HG03571 (cell line): ENCODE measurements around the gene CHCHD3.

Experiments used
- ATAC-seq: cut with Tn5 transposase; IDR thresholded peaks from one replicate; pipeline ENCODE4 v1.9.1; 2021; ENCODE audit not compliant: unreplicated experiment

CHCHD3 gene

DNA sequence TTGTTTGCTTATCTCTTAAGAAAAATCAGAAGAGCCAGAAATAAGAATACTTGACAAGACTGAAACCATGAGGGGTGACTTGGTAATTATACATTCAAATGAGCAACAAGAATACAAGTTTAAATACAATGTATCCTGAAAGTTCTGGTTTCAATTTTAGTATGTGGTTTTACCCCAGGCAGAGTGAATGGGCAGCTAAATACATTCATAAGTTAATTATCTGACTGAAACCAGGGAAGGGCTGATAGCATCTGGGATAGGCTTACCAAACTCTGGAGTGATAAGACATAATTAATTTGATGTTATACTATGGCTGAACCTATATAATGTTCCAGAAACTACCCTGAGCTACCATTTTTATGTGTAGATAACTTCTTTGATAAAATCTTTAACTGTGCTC is 253.4 kb downstream of the CHCHD3 start:
- no peak for ATAC-seq

DNA sequence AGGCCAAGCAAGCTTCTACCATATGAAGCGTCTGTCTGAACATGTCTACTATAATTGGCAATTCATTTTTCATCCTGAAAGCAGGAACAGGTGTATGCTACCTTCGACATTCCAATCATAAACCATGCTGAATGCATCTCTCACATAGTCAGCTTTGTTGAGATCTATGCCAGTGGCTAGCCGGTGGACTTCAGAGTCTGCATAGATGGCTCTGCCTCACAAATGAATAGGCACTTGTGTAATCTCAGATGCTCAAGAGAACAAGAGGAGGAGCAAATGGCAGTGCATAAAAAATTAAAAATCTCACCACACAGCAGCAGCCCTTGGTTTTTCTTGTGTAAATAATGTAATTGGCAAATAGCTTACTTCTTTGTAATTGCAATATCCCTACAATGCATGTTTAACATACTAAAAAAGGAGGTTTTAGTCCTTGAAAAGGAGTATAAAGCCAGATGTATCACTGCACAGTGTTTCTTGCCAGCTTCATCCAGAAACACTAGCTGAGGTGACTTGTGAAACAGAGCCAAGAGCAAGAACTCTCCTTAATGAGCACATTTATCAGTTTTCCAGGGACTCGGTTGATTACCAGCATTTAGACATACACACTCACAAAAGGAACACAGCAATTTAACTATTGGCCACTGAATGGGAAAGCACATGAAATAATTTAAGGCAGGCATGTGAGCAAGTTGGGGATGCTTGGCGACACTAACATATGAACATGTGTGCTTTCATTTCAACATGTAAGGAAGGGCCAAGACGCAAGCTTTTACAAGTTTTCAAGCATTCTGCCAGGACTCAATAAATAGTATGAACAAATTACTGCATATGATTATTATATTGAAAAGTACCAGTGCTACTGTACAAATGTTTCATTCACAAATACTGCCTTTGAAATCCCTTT is 255.7 kb downstream of the CHCHD3 start:
- no peak for ATAC-seq

DNA sequence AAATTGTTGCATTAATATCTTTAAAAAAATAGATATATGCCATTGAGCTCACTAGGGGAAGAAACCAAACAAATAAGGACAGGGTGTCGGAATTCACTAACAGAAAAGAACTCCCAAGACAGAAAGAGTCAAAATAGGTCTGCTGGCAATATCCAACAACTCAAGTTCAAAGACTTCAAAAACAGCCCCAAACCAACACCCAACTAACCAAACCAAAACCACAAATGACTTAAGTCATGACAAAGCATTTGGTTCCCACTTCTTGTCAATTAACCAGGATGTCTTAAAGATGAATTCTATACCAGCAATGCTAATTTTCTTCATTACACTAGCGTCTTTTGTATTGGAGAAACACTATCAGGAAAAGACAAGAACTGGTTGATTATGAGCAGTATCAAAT is 256.7 kb downstream of the CHCHD3 start:
- ATAC-seq, result no peak

DNA sequence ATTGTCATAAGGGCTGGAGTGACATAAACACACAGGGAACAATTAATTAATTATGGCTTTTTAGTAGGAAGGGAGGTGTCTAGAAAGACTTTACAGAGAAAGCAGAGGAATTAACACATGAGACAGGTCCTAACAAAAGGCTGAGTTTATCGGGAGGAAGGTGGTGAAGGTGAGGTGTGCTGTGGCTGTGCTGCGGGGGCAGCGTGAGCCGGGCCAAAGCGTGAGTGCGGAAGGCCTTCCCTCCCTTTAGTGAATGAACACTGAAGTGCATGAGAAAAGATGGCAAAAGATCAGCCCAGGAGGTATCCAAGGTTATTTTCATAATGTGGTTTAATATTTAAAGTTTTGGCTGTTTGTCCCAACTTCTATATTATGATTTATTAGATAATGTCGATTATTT is 262.2 kb downstream of the CHCHD3 start:
- ATAC-seq, result no peak

DNA sequence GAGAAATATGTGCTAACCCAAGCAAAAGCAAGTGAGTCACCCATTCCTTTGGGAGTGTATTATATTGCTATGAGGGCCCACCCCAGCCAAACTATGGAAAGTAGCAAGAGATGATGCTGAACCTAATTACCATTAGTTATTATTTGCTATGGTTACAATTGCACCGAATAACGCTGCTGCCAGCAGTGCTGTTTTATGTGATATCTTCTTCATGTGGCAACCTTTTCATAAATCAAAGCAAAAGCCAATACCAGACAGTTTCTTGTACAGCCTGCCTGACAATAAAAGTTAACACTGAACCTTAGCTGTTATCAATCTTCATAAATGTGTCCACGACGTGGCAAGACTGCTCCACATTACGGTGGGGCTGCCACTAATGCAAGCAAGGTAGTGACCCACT is 263.9 kb downstream of the CHCHD3 start:
- ATAC-seq, result no peak

DNA sequence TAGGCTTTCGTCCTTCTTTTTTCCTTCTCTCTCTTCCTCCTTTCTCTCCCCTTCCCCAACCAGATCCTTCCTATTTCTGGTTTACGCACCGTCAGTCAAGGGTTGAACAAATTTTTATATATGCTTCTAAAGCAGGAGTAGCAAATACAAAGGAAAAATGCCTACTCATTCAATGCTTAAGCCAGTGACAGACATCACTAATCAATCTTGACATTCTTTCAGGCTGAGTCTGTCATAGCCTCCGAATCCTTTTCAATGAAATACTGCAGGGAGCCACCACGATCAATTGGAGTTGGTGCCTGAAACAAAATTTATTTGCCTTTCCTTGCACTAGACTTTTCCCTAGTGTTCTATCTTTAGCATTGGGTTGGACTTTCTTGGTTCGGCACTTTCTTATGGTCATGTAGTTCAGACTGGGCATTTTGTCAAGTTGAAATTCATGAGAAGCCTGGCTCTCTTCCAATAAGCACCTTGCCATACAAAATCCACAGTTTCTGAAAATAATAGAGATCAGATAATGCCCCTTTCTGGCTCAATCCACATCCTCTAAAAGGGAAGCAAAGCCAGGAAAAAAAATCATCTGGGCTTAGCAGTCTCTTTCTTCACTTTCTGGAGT is 266.1 kb downstream of the CHCHD3 start:
- no peak for ATAC-seq

DNA sequence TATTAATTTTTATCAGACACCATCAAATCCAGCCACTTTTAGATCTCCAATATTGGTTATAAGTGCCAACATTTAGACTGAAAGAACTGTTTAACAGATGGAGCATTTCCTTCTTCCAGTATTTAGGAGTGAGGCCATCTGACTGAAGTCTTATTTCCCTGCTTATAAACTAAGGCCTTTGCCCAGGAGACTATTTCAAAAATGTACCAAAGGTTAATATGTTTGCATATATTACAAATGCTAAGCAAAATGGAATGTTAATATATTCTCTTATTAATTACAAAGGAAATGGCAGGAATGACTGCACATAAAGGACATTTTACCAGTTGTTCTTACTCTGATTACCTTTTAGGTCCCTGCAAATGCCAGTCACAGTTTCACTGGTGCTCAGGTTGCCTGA is 266.8 kb downstream of the CHCHD3 start:
- no peak for ATAC-seq

DNA sequence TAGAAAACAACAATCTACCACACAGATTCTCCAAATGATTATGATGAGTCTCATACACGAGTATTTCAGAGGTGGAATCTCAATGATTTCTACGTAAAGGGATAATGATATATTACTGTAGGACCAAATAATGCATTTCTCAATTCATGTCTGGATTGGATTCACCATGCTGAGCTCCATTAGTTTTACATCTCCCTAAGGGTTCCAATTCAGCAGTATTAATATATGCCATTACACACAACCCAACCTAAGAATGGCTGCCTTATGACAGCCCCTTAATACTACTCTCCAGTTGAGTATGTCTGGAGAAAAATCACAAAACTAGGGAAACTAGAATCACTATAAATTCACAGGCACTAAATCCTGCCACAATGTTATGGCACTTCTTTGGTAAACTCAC is 271.3 kb downstream of the CHCHD3 start:
- ATAC-seq, result no peak

DNA sequence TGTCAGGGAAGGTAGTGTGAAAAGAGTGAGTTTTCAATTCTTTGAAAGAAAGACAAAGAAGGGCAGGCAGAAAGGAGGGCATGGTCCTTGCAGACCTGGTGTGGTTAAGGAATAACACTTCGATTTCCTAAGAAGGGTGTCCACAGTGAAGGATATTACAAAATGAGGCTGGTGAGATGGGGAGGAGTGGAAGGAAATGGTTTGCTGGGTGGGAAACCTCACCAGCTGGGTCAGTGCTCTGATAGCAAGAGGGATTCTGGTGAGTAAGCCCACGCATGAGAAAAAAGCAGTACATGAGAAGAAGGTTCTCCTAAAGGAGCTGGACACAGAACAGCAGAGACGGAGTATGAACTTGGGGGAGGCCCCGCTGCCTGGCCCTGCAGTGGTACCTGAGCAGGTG is 275.1 kb downstream of the CHCHD3 start:
- no peak for ATAC-seq

DNA sequence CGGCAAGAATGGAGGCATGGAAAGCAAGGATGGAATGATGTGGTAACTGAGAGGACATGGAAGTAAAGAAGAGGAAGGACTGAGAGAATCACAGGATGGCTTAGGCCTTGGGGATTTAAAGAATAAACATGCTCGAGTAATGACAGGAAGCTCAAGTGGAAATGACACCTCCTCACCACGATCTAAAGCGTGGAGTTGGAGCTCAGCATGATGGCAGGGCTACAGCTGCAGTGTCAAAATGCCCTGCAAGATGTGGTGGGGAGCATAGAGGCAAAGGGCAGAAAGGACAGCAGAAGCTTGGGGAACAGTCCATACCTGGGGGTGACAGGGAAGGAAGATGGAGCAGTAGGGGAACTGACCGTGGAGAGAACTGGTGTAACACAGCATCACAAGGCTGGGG is 276.1 kb downstream of the CHCHD3 start:
- ATAC-seq, result no peak

DNA sequence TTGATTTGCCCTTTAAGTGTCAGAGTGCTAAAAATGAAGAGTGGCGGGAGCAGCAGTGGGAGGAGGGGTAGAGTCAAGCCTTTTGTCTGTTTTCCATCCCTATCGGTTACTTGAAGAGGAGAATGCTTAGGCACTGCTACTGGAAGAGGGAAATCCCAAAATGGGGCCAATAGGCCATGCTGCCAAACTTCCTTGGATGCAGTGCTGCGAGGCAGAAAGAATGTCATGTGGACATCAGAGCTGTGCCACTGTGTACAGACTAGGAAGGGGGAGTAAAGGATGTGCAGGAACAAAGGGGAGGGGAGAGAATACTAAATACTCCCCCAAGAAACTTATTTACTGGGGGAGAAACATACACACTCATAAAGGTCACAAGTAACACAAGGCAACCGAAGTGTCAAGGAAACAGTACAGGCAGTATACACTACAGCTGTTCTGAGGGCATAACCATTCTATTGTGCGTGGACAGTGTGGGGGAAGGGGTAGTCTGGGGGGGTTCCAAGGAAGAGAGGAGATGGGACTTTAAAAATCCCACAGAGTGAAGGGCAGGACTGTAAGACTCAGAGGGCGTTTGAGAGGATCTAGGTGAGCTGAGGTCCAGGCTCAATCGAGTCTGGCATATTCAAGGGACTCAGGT is 276.9 kb downstream of the CHCHD3 start:
- ATAC-seq, result no peak

DNA sequence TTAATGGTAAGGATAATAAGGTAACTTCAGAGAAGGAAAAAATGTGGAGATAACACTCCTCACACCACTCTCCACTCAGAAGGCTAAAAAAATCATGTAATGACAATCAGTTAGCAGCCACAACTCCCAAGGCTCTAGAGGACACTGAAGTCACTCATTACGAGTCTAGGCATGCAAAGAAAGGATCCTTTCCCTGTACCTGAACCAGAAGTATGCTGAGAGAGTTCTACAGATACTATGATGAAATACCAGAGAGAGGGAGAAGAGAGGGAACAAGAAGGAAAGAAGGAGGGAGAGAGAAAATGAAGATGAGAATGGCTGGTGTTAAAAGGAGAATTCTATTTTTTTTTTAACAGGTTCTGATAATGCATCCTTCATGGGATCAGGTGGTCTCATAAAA is 281.4 kb downstream of the CHCHD3 start:
- ATAC-seq, result no peak

DNA sequence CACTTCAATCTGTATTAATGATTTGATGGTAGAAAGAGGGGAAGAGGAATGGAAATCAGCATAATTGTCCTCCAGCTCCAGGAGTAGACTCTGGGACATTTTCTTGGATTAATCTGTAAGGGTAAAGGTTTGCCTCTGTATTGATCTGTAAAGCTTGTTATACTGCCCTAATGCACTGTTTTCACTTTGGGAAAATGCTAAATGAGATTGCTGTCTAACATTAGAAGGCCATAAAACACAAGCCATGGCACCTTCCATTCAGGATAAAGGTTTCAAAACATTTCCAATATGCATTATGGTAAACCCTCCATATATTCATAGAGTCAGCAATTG is 282.8 kb downstream of the CHCHD3 start:
- no peak for ATAC-seq

DNA sequence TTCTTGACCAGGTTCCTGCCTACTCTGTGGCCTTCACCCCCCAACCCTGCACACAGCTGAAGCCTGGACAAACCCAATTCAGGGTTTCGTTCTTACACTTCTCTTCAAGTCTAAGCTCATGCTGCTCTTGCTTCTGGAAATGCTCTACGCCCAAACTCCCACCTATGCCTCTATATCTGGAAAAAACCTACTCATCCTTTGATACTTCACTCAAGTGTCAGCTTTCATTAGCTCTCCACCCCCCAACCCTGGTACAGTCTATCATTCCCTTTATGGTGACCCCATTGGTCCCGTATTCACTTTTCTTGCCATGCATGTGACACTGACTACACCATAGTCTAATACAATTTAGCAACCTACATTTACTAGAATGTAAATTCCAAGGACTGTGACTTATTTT is 284.7 kb downstream of the CHCHD3 start:
- no peak for ATAC-seq

DNA sequence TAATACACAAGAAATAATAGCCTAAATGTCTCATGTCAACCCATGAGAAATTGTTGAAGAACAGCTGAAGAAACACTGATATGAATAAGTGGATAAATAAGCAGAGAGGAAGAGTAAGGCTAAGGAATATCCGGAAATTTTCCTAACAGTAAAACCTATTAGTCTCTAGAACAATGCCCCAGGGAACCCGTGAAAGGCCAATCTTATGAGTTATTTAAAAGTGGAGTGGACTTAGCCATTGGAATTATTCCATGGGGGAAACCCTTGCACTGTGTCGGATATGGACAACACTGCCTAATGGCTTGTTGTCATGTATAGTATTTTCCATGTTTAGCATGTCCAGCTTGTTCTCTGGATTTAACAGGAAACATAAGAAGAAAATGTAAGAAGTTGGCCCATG is 288.4 kb downstream of the CHCHD3 start:
- no peak for ATAC-seq

DNA sequence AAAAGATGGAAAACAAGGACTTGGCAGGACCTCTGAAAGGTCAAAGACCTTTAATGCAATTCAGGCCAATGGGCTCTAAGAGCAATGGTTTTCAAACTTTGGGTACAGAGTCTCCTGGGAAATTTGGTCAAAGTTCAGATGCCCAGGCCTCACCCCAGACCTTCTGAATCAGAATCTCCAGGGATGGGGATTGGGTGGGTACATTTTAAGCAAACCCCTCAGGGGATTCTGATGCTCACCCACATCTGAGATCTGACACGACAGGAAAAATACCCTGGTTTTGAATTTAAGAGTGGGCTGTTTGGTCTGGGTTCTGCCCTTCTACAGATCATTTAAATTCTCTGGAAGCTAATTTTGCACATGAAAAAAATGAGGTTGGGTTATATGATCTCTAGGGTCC is 290.9 kb downstream of the CHCHD3 start:
- ATAC-seq, result no peak

DNA sequence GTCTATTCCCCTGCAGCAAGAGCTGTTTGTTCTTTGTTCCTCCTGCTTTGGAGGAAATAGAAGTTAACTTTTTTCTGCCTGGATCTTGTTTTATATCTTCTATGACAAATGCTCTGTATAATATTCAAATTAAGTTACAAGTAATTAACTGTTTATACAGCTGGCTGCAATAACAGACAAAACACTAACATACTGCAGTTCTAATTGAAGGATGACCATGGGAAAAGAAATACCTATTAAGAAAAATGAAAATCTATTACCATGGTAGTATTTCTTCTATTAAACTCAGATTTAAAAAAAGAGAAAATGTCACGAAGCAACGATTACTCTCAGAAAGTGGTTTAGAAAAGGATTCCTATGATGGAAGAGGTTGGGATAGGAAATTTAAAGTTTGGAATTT is 291.8 kb downstream of the CHCHD3 start:
- no peak for ATAC-seq

DNA sequence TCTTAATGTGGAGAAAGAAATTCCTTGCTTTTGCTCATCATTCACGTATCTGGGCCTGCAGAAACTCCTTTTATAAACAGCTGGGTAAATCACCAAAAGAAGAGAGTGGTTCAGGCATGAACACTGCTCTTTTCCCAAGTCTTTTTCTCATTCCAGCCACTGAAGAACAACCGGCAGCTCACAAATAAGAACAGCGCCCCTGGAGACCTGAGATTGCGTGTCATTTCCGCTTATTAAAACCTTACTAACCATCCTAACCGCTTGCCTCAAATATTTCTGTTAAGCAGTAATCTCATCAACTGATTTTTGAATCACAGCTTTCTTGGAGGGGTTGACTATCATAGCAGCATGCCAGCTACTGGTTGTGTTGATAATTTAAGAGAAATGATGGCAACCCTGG is 292.6 kb downstream of the CHCHD3 start:
- ATAC-seq, result no peak

DNA sequence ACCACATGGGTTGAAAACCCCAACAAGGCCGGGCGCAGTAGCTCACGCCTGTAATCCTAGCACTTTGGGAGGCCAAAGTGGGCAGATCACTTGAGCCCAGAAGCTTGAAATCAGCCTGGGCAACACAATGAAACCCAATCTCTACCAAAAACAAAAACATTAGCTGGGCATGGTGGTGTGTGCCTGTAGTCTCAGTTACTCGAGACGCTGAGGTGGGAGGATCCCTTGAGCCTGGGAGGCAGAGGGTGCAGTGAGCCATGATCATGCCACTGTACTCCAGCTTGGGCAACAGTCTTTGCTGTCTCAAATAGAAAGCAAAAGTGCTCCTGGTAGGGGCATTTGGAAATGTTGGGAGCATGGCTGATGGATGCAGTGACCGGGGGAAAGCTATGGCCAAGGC is 296.0 kb downstream of the CHCHD3 start:
- ATAC-seq, result no peak

DNA sequence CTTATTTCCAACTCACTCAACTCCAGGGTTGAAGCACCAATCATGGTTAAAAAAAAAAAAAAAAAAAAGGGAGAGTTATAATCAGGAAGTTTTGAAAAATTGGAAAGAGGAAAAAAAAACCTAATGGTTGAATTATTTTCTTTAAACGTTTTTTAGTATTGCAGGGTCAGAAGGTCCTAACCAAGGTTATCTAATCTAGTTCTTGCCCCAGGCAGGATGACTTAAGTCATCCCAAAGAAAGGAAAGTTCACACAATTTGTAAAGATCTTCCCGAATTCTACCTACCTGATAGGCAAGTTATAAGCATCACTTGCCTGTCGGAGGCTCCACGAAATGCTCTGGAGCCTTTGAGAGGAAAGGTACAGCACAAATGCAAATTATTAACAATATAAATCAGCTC is 297.5 kb downstream of the CHCHD3 start:
- ATAC-seq, result no peak

DNA sequence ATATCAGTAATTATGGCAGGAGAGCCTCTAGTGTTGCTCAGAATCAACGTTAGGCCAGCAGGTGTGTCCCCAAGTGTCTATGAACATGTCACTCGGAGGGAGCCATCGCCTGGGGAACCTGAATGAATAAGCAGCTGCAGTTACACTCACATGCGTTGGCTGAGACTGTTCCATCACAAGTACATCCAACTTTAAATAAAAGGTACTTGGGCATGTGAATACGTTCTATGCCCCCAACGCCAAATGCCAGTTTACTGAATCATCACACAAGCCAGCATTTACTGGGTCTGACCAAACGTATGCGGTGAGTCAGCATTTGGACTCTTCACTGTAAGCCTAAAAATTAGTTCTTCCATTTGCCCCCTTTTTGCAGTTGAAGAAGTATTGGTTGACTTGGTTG is 298.1 kb downstream of the CHCHD3 start:
- no peak for ATAC-seq
